SKM-1 (cell line): ENCODE measurements around the gene BACH1.

Experiments used
- DNase-seq: peaks from one replicate; lab custom pipeline; 2025; ENCODE audit not compliant: unreplicated experiment; lab: John Stamatoyannopoulos, UW

The BACH1 gene

DNA sequence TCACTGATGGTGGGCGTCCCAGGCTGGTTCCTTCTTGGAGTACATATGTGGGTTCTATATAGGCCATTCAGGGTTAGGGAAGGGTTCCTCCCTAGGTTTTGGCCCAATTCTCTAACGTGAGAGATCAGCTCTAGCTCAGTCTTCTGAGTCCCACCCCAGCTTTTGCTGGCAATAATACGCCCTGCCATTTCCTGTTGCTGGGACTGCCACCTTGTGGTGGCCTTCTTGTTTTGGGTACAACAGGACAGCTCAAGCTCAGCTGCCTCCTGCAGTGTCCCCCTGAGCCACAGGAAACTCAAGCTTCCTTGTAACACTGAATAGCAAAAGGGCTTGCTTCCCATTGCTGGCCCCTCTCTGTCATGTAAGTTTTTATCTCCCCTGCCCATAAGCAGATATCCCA lies 77.8 kb downstream of the BACH1 start:
- peak; percentile 46 for DNase-seq

DNA sequence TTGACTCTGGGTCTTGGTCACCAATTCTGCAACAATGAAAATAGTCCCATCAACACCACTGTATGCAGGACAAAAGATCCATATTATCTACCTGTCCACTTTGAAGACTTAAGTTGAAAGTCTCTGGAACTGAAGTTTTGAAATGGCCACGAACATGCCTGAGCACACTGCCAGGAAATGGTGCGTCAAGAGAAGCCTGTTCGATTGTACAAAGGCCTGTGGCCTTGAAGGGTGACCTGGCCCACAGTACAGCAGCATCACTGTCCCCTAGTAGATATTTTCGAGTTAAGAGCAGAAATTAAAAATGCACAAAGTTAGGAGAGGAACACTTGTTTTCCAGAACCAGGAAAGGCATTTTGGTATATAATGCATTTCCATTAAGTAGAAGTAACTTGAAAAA lies 78.5 kb downstream of the BACH1 start:
- DNase-seq, result no peak

DNA sequence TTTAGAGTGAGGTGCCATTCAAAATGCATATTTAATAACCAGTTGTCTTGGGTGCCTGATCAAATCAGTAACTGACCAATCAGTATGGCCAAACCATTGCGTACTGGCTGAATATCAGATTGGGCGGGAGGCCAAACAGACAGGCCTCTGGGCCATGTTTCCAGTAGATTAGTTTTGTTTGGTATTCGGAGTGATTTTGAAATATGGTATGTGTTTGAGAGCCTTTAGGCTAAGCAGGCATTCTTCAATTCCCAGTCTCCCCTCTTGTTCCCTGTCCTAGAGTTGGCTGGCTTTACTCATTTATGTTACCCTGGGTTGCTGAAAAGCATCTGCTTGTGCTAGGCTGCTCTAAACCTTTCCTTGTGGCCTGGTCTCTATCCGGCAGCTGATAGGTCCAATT lies 80.1 kb downstream of the BACH1 start:
- no peak for DNase-seq

DNA sequence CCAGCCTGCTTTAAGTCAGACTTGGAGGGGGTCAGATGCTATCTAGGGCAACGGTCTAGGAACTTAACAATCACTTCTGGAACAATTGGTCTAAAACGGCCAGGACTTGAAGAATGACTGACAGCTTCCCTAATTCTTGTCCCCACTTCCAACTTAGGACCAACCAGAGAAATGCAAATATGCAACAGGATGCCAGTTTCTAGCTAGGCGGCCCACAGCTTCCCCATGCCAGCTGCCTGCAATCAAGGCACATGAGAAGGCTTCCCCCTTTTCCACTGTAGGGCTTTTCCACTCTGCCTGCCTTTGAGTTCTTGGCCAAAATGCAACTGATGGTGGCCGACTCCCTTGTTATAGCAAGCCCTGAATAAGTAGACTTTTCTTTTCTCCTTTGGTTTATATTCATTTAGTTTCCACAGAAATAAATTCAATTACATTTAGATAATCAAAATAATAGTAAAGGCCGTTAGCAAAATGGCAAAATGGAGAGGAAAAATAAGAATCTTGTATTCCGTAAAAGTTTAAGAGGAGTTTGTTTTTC lies 80.9 kb downstream of the BACH1 start:
- DNase-seq, result no peak

DNA sequence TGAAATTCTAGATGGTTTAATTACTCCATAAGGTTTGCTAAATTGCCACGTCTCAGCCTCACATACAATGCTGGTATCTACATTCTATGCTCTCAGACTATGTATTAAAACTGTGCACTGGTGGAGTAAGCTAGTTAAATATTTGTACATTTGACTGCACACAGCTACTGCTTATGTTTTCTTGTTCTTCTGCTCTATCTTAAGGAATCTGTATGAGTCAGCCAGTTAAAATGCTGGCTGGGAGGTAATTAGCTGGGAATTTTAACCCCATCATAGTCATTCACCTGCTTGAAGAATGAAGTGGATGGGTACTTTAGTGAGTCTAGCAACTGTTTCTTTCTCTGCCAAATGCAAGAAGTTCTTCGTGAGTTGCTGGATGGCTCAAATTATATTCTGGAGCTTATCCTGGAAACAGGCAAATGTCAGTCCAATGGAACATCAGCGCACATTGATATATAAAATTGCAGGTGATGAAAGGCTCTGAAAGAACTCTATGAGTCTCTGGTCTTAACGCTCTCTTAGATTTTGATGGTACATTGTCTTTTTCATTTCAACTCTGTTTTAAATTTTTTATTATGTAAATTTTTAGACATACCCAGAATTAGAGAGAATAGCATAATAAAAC lies 83.4 kb downstream of the BACH1 start:
- no peak for DNase-seq

DNA sequence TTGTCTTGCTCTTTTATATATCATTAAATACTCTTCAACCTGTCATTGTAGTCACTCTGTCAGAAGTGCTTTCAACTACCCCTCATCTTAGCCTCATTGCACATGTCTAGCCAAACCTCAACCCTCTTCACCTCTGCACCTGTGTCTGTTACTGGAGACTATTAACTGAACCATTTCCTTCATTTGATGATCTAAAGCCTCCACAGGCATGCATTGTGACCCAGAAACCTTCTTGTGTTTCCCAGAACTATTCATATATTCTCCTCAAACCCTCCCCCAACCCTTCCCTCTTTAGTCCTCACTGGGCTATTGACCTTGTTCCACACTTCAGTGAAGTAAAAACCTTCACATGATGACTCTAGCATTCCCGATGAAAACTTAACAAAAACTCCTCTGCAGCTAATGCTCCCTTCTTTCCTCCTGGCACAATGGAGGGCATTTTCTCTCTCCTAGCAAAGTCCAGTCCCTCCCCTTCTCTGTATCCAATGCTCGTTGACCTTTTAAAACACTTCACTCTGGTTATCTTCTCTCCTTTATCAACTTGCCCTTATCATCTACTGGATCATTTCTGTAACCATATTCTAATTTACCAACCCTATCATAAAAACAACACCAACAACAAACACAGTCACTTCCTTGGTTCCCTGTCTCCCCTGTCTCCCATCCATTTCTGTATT lies 86.1 kb downstream of the BACH1 start:
- DNase-seq, result no peak

DNA sequence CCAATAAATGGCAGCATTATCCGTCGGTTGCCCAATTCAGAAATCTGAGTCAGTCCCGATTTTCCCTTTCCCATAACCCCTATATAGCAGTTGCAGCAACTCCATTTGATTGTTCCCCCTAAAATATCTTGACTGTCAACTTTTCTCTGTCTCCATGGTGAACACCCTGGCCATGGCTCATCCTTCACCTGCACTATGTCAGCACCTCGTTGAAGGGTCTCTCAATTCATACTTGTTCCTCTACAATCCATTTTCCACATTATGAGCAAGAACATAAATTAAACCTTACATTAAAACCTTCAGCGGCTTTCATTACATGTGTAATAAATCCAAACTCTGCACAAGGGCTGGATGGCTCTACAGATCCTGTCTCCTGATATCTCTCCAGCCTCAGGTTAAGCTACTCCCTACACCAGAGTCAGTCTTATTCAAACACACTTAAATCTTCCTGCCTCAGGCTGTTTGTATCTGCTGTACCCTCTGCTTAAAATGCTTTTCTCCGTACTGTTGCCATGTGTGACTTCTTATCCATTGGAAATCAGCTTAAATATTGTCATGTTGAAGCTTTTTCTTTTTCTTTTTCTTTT lies 87.3 kb downstream of the BACH1 start:
- DNase-seq, result no peak

DNA sequence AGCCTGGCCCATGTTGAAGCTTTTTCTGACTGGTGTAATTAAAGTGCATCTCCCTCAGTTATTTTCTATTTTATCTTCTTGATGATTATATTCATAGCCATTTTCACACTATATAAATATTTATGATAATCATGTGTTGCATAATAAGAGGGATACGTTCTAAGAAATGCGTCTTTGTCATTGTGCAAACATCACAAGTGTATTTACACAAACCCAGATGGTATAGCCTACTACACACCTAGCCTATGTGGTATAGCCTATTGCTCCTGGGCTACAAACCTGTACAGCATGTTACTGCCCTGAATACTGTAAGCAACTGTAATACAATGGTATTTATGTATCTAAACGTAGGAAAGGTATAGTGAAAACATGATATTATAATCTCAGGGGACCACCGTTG lies 88.1 kb downstream of the BACH1 start:
- DNase-seq, result no peak

DNA sequence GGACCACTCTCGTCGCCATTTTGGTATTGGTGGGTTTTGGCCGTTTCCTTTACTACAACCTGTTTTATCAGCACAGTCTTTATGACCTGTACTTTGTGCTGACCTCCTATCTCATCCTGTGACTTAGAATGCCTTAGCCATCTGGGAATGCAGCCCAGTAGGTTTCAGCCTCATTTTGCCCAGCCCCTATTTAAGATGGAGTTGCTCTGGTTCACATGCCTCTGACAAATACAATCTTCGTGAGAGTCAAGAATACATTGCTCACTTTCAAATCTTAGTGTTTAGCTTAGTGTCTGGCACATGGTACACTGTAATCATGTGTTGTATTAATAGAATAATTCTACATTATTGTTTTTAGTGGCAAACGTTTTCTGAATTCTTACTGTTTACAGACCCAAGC lies 88.9 kb downstream of the BACH1 start:
- no peak for DNase-seq

DNA sequence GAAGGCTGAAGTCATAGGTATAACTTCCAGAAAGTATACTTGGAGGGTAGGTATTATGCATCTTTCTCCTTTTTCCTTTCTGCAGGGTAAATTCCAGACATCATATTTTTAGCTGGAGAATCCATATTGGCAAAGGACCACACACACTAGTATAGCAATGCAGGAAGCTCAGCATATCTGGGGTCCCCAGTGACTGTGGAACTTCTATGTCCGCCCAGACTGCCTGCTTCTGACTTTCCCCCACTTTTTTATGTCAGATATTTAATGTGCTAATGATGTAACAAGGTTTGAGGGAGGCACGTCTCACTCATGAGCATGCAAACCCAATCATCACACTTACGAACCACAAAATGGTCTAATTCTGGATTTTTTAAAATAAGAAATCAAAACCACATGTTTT lies 90.4 kb downstream of the BACH1 start:
- no peak for DNase-seq

DNA sequence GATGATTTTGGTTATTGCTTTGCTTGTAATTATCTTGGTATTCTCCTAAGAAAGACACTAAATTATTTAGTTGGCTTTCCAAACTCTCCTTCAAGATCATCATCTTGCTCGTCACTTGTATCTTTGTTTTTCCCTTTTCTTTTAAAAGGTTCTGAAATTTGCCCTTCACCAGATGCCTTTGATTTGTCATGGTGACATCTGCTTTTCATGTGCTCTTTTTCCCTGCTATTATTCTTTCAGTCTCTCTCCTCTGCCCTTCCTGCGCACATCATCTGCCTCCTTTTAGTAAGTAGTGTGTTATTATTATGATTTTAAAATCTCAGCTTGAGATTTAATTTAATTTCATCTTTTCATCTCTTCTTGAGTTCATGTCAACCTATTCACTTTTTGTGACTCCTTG lies 92.1 kb downstream of the BACH1 start:
- no peak for DNase-seq

DNA sequence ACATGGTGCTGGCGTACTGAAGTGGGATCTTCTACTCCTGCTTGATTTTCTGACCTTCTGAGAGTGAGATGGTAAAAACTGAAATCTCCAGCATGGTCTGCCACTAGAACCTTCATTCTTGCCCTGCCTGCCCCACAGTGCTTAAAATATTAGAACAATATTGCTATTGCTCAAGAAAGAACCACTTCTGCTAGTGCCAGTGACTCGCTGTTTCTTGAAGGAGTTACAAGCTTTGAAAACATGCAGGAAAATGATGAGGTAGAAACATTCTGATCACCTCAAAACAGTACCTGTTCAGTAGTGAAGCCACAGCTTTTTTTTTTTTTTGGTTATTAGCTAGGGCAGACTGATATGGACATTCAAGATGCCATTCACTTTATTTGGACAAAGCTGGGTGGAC lies 95.3 kb downstream of the BACH1 start:
- DNase-seq, result no peak
